ENCODE measurements around the gene MICALL1.

- peak in 5 of 6 experiments; percentile 41 to 54 (median 48) for TF ChIP-seq CTCF (IDR thresholded peaks at IDR 0.05)
- TF ChIP-seq POLR2A (IDR thresholded peaks at IDR 0.05) = no peak
These were observed 18.3 kb upstream of the MICALL1 start for GRCh38 chr22:37887584-37888378.

All from esophagus squamous epithelium (tissue), 4 donors.